Measurements from ENCODE around the gene SPRY4. TPM values are rescaled to one million over a fixed set of nuclear protein-coding genes. Genes with fewer than 3 reads are reported as not detected.

SPRY4 gene
- total RNA-seq, 1 experiment from 2014 or later = 3.7 TPM

Other genes with a start within 250 kb of the SPRY4 start
- 31.8 and 57.5 TPM in 2 replicates for gene NDFIP1, start 216.2 kb downstream of the SPRY4 start, total RNA-seq (2014; rRNA removed; shearing (Covaris generic))

All from Daoy (cell line).